GM21360 (cell line): ENCODE data around the gene SGCG.
"Not testable (repeated sequence)": the region's sequence is repeated elsewhere in the genome, so short reads cannot be mapped to it uniquely, and the experiment has no call there.

Experiments
- ATAC-seq: cut with Tn5 transposase; IDR thresholded peaks from one replicate; pipeline ENCODE4 v1.9.1; 2021; ENCODE audit warnings: mild to moderate bottlenecking, moderate library complexity; ENCODE audit not compliant: unreplicated experiment

The SGCG gene

GRCh38 chr13:23180711-23181110 is at the start of gene SGCG:
Gene SGCG, plus strand, starts transcription at chr13:23180979. Its CDS starts 22,716 bp downstream, at chr13:23203695.
- no peak for ATAC-seq

DNA sequence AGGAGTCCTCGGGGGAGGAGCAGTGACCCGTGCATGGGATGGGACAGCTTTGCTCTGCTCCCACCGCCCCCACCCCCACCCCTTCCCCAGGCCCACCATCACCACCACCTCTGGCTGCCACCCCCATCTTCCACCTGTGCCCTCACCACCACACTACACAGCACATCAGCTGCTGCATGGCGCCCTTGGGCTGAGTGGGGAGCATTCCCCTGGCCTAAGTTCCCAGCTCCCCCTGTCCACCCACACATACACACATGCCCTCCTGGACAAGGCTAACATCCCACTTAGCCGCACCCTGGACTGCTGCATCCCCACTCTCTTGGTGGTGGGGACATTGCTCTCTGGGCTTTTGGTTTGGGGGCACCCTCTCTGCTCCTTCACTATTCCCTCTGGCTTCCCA is 46.2 kb upstream of the SGCG start:
- no peak for ATAC-seq

DNA sequence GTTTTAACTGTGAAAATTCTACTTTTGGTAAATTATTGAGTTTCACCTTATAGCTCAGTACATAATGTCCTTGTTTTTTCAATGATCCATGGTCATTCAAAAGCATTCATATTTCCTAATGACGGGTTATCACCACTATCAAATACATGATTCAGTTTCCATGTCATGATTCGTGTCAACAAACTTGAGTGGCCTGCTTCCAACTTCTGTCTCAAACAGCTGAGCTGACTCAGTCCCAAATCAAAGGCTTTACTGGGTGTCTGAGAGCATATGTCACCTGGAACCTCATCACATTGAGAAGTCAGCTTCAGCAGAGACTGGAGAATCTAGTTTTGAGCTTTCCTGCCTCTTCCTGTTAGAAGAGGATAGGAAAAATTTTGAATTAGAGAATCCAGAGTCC is 40.3 kb upstream of the SGCG start:
- ATAC-seq = no peak

DNA sequence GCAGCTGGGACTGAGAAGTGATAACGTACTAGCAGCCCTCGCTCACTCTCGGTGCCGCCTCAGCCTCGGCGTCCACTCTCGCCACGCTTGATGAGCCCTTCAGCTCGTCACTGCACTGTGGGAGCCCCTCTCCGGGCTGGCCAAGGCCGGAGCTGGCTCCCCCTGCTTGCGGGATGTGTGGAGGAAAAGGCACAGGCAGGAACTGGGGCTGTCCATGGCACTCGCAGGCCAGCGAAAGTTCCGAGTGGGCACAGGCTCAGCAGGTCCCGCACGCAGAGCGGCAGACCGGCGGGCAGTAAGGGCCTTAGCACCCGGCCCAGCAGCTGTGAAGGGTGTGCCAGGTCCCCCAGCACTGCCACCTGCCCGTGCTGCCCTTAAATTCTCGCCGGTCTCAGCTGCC is 38.8 kb upstream of the SGCG start:
- ATAC-seq = no peak

DNA sequence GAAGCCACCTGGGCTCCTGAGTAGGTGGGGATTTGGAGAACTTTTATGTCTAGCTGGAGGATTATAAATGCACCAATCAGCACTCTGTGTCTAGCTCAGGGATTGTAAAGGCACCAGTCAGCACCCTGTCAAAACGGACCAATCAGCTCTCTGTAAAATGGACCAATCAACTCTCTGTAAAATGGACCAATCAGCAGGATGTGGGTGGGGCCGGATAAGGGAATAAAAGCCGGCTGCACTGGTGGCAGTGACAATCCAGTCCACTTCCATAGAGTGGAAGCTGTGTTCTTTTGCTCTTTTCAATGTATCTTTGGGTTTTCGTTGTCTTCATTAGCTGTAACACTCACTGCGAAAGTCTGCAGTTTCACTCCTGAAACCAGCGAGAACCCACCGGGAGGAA is 38.2 kb upstream of the SGCG start:
- ATAC-seq = not testable (repeated sequence)

DNA sequence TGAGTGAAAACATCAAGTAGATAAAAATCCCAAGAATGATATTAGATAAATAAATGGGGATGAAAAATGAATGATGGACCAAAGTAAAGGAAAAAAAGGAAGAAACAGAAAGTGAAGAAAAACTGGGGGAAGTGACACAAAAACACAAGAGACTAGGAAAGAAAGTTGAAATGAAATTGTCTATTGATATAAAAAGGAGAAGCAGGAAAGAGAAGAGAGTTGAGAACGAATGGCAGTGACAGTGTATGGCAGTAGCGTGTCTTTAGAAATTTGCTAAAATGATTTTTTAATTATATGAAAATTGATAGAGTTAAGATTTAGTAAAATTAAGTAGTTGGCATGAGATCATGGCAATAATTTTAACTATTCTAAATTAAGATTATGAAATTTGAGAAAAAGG is 36.3 kb upstream of the SGCG start:
- no peak for ATAC-seq

GRCh38 chr13:23146006-23146405 is 34.8 kb upstream of the SGCG start:
- no peak for ATAC-seq

DNA sequence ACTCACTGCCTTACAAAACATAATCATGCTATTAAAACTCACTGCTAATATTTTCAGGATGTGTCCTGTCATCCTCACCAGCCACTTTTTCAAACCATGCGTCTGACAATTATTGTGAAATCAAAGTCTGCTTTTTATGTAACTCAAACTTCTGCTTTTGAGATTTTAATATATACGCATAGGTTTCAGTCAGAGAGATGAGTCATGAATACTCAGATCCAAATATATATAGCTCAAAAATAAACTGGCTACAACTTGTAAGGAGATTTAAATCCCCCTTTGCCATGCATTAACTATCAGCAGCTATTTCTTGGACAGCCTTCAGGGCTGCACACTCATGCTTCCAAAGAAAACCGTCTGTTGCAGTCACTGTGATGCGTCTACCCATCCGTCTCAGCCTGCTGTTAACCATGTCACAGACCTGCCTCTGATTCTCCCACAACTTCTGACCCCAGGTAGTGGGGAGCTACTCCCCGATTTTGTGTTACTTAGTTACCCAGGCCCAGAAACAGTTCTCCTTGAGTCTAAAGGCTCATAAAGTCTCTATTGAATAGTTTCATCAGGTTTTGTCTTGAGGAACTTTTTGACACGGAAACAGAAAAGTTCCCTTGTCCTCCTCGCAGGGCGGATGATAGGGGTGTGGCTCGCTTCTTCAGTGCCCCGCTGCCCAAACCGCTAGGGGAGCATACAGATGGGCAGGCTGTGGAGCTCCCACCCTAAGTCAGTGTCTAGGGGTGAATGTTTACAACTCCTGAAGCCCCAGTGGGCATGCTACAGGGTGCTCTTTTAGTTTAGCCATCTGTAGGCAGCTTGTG is 33.8 kb upstream of the SGCG start:
- ATAC-seq = no peak

DNA sequence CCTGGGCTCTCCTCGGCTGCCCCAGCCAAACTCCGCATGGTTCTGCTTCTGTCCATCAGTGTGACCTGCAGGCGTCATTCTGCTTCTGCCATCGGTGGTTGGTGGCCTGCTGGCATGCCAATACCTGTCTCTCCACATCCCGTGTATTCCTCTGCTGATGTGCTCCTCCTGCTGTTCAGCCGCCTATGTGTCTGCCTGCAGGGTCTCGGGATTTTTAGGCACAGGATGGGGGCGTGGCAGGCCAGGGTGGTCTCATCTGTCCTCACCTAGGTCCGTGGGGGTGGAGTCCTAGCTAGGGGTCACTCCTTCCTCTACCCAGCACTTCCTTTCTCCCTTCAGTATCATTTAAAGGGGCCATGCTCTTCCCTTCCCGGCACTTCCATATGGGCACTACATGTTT is 33.0 kb upstream of the SGCG start:
- ATAC-seq = no peak

DNA sequence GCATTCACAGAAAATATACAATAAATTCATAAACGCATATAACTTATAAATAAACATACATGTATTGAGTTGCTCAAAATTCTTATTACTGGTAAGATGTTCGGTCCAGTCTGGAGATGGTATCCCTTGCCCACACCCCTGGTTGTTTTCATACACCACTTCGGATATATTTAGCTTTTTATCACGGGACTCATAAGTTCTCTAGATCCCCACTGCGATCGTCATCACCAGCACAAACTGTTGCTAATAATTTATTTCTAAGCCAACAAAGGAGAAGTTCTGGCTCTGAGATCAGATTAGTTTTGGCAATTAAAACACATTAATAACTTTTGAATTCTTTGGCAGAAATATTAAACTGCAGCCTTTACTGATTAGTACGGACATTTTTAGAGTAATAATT is 23.0 kb upstream of the SGCG start:
- no peak for ATAC-seq

DNA sequence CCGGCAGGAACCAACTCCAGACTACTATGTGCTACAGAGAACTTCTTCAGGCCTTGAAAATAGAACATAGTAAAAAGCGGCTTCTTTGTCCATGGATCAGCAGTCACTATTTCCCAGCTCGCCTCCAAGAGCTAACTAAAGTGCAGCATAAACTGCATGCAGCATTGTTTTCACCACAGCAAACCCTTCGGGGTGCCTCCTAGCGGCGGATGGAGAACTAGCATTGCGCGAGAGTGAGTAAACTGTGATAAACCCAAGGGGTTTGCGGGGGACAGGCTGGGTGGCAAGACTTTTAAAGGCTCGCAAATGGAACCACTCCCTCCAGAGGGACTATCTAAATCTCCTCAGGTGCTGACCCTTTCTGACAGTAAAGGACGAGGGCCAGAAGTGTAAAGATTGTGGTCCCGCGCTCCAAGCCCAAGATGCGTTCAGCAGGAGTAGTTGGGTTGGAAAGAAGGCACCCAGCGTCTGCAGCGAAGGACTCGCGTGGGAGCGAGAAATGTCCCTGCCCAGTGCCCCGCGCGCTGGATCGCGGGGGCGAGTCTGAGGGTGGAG is 21.5 kb upstream of the SGCG start:
- ATAC-seq = no peak

GRCh38 chr13:23159760-23160637 is 20.8 kb upstream of the SGCG start:
- ATAC-seq = no peak

GRCh38 chr13:23160638-23161480 is 19.9 kb upstream of the SGCG start:
- no peak for ATAC-seq

- no peak for ATAC-seq
Observed at GRCh38 chr13:23161481-23161825, 19.3 kb upstream of the SGCG start.

DNA sequence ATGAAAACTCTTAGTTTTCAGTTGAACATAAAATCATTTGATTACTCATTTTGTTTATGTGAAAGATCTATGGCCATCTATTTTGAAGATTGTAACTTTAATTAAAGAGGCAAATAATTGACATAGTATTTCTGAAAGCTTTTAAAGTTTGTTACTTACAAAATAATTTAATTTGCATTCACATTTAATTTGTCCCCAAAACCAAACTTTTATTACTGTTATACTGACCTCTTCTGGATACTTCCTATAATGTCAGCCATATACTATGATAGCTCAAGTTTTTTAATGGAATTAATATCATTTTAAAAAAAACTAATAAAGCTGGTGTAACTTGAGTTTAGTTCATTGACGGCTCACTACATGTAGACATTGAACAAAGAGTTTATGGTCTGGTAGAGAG is 4.9 kb upstream of the SGCG start:
- no peak for ATAC-seq

DNA sequence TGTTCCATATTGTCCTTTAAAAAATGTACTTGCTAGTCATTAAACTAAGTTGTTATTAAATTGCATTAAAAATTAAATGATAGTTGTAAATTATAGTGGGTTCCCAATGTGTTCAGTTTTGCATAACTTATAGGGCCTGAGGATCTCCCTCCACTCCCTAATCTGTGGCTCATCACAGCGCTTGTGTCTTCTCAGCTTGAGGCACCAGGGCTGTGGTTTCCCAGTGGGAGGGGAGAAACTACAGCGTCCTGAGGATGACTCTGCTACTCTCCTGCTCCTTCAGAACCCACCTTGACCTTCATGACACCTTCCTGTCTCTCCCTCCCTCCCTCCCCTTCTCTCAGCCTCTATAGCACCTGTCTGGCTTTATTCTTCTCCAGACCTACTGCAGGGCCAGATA is 1.4 kb downstream of the SGCG start:
- no peak for ATAC-seq

DNA sequence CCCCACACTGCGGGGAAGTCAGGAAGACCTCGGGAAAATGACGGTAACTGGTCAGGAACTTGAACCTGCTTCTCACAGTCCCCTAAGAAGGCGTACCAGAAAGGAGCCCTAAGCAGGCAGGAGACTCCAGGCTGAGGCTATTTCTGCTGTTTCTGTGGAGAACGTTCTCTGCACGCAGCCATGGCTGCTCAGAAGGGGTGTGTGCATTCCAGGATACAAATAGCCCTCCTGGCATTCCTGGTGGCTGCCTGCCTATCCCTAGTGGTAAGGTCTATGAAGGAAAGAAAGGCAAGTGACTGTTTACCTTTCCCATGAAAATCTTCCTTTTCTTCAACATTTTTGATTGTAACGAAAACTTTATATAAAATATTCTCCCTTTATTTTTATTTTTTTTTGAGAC is 2.5 kb downstream of the SGCG start:
- no peak for ATAC-seq

- no peak for ATAC-seq
Observed at GRCh38 chr13:23185542-23185941, 4.8 kb downstream of the SGCG start.

DNA sequence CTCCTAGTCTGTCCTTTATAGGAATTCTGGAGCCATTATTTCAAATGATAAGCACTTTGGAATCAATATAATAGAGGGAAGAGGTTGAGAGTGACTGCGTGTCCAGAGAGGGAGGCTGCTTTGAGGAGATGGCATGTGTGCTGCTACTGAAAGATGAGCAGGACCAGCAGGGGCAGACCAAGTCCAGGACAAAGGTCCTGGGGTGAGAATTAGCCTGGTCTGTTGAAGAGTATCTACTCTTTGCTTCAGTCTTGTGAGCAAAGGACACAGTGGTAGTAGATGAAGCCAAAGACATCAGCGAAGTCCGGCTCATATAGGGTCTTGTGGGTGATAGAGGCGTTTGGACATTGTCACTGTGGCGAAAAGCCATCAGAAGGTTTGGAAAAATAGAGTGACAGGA is 21.1 kb downstream of the SGCG start:
- no peak for ATAC-seq

GRCh38 chr13:23202383-23202782 is 21.6 kb downstream of the SGCG start:
- ATAC-seq = no peak

DNA sequence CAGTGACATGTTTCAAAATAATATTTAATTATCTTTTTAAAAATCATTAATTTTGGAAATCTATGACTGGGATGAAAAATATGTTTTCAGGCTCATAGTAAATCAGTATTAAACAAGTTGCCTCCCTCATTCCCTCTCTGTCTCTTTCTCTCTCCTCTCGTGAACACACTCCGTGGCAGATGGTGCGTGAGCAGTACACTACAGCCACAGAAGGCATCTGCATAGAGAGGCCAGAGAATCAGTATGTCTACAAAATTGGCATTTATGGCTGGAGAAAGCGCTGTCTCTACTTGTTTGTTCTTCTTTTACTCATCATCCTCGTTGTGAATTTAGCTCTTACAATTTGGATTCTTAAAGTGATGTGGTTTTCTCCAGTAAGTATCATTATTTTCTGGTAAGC is 22.7 kb downstream of the SGCG start:
- no peak for ATAC-seq
